ENCODE data around the gene GNPDA2.
A peak's percentile ranks its signal among the peaks of the same experiment; 100 is the strongest.

GNPDA2 gene

GRCh38 chr4:44678094-44679041 lies 48.0 kb downstream of the GNPDA2 start, which contains the start of gene GUF1:
TSS of gene GUF1 (plus strand) at chr4:44678420. CDS start at chr4:44678623, 203 bp downstream.
- DNase-seq = peak; percentile 90

- DNase-seq = no peak
Measured at GRCh38 chr4:44675366-44675765, 51.0 kb downstream of the GNPDA2 start.

DNA sequence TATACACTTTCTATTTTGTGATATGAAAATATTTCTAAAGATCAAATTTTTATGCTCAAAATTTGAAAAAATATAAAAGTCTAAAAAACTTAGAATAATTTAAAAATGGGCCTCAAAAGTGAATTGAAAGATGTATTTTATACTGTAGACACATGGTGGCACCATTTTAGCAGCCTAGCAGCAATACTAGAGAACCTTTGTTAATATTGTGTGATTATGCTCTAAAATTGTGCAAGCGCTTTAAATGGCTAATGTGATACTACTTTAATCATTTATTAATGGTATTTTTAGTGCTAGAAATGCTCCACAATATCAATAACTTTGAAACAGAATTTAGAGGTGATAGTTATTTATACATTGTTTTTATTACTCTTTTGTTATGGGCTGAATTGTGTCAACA lies 51.9 kb downstream of the GNPDA2 start:
- DNase-seq = no peak

DNA sequence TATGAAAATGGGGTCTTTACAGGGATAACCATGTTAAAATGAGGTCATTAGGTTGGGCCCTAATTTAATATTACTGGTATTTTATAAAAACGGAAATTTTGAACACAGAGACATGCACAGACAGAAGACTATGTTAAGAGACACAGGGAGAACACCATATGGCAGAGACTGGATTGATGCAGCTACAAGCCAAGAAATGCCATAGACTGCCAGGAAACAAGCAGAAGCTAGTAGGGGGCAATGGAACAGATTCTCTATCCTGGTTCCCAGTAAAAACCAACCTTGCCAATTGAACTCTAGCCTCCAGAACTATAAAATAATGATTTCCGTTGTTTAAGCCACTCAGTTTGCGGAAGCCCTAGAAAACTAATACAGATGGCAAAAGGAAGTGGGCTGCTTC lies 54.7 kb downstream of the GNPDA2 start:
- no peak for DNase-seq

DNA sequence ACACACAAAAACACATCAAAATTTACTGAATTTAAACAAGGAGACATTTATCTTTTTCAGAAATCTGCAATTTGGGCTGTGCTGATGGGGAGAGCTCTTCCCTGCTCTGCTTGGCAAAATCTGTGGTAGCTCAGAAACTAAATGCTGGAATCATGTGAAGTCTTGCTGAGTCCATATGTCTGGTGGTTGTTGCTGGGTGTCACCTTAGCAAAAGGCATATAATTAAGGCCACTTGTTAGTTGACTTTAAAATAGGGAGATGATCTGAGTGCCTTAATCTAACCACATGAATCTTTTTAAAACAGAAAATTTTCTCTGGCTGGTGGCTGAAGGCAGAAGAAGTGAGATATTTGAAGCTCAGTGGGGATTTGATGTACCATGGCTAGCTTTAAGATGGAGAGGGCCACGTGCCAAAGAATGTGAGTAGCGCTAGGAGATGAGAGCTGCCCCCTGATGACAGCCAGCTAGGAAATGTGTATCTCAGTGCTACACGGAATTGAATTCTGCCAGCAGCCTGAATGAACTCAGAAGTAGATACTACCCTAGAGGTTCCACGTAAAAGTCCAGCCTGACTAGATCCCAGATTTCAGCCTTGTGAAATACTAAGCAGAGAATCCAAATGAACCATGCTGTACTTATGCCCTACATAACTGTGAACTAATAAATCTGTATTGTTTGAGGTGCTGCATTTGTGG lies 55.7 kb downstream of the GNPDA2 start:
- peak; percentile 10 for DNase-seq

DNA sequence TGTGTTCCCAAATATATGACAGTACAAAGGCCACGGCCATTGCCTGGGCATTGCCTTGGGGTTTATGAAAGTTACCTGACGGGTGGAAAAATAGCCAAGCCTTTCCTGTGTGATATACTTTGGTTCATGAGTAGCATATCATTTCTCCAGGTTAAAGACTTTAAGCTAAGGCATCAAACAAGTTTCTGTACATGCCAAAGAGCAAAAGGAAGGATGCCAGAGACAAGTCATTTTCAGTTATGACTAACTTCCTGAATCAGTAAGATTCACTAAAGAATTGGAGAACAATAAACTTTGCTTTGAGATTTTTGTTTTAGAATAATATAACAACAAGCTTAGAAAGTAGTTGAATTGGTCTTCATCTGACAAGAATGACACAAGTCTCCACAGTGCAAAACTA lies 57.8 kb downstream of the GNPDA2 start:
- DNase-seq = no peak

DNA sequence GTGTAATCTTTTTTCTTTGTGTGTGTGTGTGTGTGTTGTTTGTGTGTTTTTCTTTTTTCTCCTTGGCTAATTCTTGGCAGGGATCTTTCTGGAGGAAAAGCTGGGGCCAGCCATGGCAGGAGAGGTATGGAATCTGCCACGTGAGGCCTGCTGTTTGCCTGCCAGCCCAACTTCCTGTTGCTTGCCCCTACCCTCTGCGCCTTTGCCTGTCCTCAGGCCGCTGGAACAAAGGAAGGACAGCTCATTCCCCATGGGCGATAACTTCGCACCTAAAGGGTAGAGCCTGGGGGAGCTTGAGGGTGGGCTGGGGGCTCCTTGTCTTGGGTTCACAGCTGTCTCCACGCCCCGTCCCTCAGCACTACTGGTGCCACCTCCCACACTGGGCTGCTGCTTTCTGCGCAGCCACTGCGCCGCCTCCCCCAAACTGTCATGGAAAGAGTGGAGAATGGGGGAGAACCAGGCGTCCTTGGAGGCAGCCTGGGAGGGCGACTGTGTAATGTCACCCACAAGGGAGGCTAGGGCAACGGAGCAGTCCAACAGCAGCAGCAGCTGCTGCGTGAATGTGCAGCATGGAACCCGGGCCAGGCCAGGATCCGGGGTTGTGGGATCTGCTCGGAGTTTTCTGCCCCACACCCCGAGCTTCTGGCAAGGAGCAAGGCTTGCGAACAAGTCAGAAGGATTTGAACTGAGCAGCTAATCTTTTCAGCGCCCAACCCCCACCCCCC lies 62.7 kb downstream of the GNPDA2 start:
- DNase-seq = no peak

DNA sequence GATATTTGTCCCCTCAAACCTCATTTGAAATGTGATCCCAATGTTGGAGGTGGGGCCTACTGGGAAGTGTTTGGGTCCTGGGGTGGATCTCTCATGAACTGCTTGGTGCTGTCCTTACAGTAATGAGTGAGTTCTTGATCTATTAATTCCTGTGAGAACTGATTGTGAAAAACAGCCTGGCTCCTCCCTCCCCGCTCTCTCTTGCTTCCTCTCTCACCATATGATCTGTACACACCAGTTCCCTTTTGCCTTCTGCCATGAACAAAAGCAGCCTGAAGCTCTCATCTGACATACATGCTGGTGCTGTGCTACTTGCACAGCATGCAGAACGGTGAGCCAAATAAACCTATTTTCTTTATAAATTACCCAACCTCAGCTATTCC lies 63.7 kb downstream of the GNPDA2 start:
- no peak for DNase-seq

DNA sequence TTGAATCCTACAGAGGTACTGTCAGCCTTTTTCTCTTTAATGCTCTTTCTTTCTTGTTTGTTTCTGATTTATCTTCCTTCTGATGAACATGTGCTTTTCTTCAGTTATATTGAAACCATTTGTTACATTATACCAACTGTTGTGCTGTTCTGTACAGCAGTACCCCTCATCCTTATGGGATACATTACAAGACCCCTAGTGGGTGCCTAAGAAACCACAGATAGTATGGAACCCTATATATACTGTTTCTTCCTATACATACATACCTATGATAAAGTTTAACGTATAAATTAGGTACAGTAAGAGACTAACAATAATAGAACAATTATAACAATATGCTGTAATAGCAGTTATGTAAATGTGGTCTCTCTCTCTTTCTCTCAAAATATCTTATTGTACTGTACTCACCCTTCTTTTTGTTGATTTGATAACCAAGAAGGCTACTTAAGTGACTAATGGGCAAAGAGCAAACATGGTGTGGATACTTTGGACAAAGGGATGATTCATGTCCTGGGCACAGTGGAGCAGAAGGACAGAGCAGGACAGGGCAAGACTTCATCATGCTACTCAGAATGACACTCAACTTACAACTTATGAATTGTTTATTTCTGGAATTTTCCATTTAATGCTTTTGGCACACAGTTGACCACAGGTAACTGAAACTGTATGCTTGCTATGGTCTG lies 64.3 kb downstream of the GNPDA2 start:
- DNase-seq = no peak

DNA sequence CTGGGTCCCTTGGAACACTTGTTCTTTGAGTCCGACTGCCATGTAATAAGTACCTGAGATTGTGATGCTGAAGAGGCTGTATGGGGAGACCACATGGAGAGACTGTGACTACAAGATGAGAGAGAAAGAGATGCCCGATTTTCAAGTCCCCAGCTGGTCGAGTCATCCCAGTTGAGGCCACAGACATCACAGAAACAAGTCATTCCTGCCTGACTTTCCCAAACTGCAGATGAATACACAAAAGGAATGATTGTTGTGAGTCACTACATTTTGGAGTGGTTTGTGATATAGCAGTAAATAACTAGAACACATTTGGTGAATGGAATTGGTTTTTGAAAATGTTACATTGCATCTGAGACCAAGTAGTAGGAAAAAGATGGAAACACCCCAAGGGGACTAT lies 66.0 kb downstream of the GNPDA2 start:
- no peak for DNase-seq

GRCh38 chr4:44652002-44652401 lies 74.4 kb downstream of the GNPDA2 start:
- no peak for DNase-seq

All from fibroblast of skin of scalp (primary cell).